HG03432 (cell line): Measurements from ENCODE around the gene HIVEP3.

ENCODE experiments used
- ATAC-seq: cut with Tn5 transposase; IDR thresholded peaks from one replicate; pipeline ENCODE4 v1.9.1; 2021; ENCODE audit warnings: mild to moderate bottlenecking, moderate library complexity; ENCODE audit not compliant: unreplicated experiment

The HIVEP3 gene

GRCh38 chr1:41766546-41766945 lies 152.2 kb downstream of the HIVEP3 start:
- no peak for ATAC-seq

DNA sequence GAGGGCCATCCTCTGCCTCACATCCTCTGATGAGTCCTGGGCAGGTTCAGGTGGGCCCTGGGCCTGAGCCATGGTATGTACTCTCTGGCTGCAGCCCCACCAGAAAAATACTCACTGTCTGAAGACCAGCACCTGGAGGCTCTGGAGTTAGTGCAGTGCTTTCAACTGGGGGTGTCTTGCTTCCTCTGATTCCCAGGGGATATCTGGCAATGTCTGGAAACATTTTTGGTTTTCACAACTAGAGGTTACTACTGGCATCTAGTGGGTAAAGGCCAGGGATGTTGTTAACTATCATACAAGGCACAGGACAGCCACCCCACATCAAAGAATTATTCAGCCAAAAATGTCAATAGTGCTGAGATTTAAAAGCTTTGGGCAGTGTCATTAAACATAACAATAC lies 152.7 kb downstream of the HIVEP3 start:
- no peak for ATAC-seq

- ATAC-seq, result no peak
Measured at GRCh38 chr1:41765152-41765551, 153.6 kb downstream of the HIVEP3 start.

GRCh38 chr1:41764656-41765055 lies 154.1 kb downstream of the HIVEP3 start:
- no peak for ATAC-seq

GRCh38 chr1:41762777-41763176 lies 155.9 kb downstream of the HIVEP3 start:
- ATAC-seq, result no peak

GRCh38 chr1:41762251-41762650 lies 156.5 kb downstream of the HIVEP3 start:
- ATAC-seq, result no peak

DNA sequence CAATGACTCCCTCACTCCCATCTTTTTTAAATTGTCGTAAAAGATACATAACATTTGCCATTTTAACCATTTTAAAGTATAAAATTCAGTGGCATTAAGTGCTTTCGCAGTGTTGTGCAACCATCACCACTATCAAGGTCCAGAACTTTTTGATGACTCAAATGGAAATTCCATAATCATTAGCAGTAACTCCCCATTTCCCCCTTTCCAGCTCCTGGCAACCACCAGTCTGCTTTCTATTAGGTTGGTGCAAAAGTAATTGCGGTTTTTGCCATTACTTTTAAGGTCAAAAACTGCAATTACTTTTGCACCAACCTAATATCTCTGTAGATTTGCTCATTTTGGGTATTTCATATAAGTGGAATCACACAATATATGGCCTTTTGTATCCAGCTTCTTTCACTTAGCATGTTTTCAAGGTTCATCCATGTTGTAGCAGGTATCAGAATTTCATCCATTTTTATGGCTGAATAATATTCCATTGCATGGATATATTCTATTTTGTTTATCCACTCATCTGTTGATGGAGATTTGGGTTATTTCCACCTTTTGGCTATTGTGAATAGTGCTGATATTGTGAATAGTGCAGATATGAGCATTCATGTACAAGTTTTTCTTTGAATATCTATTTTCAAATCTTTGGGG lies 159.7 kb downstream of the HIVEP3 start:
- ATAC-seq, result no peak

GRCh38 chr1:41758500-41758899 lies 160.2 kb downstream of the HIVEP3 start:
- ATAC-seq, result no peak

DNA sequence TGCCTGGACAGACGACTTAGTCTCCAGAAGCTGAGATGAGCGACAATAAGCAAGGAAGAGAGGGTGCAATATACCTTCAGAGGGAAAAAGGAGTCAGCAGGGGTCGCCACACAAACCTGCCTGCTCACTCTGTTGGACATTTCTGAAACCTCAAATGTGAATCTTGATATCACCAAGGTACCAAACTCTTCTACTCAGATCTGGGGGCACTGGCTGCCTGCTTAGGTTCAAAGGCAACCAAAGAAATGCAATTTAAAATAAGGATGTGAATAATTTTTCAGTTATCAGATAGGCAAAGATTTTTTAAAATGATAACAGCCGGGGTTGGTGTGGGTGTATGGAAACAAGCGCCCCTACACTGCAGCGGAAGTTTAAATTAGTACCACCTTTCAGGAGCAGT lies 164.2 kb downstream of the HIVEP3 start:
- ATAC-seq, result no peak

DNA sequence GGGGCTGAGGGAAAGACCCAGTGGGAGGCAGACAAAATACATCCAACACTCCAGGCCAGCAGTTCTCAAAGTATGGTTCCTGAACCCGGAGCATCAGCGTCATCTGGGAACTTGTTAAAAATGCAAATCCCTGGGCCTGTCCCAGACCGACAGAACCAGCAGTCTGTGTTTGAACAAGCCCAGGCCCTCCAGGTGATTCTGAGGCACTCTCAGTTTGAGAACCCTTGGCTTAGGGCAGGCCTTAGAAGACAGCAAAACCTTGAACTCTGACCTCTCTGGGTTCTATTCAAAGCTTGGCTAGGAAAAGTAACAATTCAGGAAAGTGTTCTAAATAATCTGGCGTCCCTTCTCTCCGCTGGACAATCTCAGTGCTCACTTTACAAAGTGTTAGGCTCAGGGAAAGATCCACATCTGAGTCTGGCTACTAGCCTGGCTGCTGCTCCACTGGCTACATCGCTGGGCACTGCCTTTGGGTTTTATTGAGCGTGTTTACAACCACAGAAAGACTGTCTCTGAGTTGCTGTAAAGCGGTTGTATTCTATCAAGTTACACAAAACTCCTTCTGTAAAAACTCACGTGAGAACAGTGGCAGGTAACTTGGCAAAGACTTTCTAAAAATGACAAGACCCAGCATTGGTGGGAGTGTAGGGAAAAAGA lies 166.1 kb downstream of the HIVEP3 start:
- ATAC-seq, result peak; percentile 18

- peak; percentile 47 for ATAC-seq
Measured at GRCh38 chr1:41751804-41752513, 166.8 kb downstream of the HIVEP3 start.

DNA sequence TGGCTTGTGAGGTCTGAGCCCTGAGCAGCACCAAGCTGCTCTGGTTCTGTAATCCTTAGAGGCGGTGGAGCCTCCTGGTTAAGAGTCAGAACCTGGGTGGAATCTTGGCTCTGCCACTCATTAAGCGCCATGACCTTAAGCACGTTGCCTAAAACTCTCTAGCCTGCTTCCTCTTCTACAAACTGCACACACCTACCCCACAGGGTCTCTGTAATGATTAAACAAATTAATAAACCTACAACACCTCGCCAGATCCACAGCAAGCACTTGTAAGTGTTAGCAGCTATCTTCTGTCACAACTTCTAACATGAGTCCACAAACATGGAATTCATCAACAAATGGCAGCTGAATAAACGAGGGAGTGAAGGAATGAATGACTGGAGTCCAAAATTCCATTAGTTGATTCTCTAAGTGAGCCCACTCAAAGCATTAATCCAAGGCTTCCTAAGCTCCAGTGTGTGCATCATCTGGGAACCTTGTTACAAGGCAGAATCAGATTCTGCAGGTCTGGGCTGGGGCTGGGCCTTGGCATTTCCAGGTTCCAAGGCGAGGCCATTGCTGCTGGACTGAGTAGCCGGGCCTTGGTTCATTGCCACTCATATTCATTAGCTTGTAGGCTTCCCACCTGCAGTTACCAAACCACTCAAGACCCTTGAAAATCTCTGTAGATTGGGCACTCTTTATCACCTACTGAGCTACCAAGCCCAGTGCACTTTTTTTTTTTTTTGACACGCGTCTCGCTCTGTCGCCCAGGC lies 168.6 kb downstream of the HIVEP3 start:
- ATAC-seq, result no peak

DNA sequence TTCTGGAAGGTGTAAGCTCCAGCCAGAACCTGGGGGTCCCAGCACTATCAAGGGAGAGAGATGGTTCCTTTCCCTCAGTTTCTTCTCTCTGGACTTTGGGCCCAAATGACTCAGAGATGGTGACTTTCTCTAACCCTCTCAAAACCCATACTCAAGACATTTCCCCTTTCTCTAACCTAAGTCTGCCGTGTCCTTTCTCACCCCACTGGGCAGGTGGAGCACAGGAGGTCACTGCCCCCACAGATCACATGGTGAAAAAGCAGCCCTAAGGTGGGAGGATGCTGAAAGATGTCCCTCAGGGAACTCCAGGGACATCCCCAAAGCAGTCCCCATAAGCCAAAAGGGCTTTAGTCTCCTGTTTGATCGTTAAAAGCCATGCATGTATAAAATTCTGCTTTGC lies 173.7 kb downstream of the HIVEP3 start:
- ATAC-seq, result no peak

DNA sequence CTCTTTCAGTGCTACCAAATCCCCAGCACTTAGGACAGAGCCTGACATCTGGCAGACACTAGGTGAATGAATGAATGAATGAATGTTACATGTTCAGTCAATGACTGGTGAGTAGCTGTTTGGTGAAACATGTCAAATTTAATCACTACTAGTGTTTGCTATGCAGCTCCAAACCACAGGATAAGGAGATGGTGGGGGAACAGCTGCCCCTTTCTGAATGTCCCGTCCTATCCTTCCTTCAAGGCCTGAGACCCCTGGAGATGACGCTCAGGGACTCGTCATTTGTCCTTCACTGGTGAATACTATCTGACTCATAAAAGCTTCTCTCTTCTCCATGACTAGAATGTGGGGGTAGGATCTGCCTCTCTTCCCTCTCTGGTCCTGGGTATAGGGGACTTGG lies 175.4 kb downstream of the HIVEP3 start:
- ATAC-seq, result no peak

GRCh38 chr1:41742219-41742618 lies 176.5 kb downstream of the HIVEP3 start:
- no peak for ATAC-seq

DNA sequence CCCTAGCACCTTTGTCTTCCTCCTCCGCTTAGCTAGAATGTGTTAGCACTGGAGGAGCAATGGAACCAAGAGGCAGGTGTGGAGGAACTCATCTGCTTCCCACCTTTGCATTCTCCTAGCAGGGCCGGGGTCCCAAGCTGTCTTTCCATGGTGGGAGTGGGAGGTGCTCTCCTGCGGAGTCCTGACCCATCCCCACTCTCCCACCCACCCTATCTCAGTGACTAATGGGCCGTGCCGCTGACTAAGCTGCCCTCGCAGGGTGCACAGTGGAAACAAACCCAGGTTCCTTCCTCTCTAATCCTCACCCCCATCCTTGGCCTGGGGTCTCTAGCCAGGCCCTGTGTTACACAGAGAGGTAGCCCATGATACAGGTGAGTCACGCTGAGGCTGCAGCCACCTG lies 177.5 kb downstream of the HIVEP3 start:
- no peak for ATAC-seq

- no peak for ATAC-seq
Measured at GRCh38 chr1:41740630-41741239, 178.0 kb downstream of the HIVEP3 start.

DNA sequence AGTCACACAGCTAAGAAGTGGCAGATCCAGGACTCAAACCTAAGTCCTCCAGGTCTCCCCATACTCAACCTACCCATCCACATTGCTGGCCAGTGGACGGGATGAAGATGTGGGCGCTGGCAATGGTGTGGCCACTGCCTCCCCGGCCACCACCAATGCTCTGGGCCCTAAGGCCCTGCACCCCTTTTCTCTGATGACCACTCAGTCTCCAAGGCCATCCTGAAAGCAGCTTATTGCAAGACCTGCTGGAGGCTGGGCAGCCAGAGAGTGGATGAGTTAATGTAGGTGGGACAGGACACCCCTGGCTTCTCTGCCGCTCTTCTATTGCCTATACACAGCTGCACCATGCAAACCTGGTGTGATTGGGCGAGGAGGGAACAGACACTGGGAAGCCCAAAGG lies 178.7 kb downstream of the HIVEP3 start:
- no peak for ATAC-seq

- peak; percentile 76 for ATAC-seq
Measured at GRCh38 chr1:41739061-41739955, 179.4 kb downstream of the HIVEP3 start.

GRCh38 chr1:41738475-41738874 lies 180.2 kb downstream of the HIVEP3 start:
- no peak for ATAC-seq
